Calu3 (cell line): Measurements from ENCODE around the gene FXYD4. TPM values are rescaled to one million over a fixed set of nuclear protein-coding genes. Genes with fewer than 3 reads are reported as not detected.

Experiments
- BruUV-seq: library from RNA; stranded (reverse); fragments of 400-500 nt; replicated peaks from 2 replicates; lab custom pipeline; 2021; lab: Mats Ljungman, UMichigan
- CTCF ChIA-PET: fragments of 300-600 bp; sonication (Branson Sonifier 250); formaldehyde crosslinking; loops from one replicate; lab custom pipeline; 2022; ENCODE audit warnings: antibody characterized with exemption; lab: Charles Lee
- DNase-seq: peaks from one replicate; pipeline ENCODE4 v3.0.0; 2022
- H3K27ac Mint-ChIP-seq: one replicate; pipeline ENCODE4 v1.8.0; 2022; ENCODE audit warnings: mixed read lengths; ENCODE audit not compliant: unreplicated experiment
- H3K27me3 Mint-ChIP-seq: one replicate; pipeline ENCODE4 v1.8.0; 2022; ENCODE audit warnings: mixed read lengths; ENCODE audit not compliant: unreplicated experiment
- H3K36me3 Mint-ChIP-seq: one replicate; pipeline ENCODE4 v1.8.0; 2022; ENCODE audit warnings: mild to moderate bottlenecking, moderate library complexity, mixed read lengths; ENCODE audit not compliant: insufficient read depth, unreplicated experiment
- H3K4me1 Mint-ChIP-seq: one replicate; pipeline ENCODE4 v1.8.0; 2022; ENCODE audit warnings: mild to moderate bottlenecking, low read depth, mixed read lengths; ENCODE audit not compliant: unreplicated experiment
- H3K4me3 Mint-ChIP-seq: one replicate; pipeline ENCODE4 v1.8.0; 2022; ENCODE audit warnings: mild to moderate bottlenecking, low read depth, moderate library complexity, mixed read lengths; ENCODE audit not compliant: unreplicated experiment
- H3K9me3 Mint-ChIP-seq: one replicate; pipeline ENCODE4 v1.8.0; 2022; ENCODE audit warnings: low read depth, mixed read lengths; ENCODE audit not compliant: unreplicated experiment
- CTCF ChIP-seq: fragments of 200-600 bp; IDR thresholded peaks from one replicate; pipeline ENCODE4 v1.8.0; 2022; ENCODE audit warnings: antibody characterized with exemption; ENCODE audit not compliant: unreplicated experiment
- intact Hi-C: fragments of 100-400 bp; cut with micrococcal nuclease; formaldehyde crosslinking; loops from one replicate; pipeline ENCODE4 v1.10.0; 2022; ENCODE audit not compliant: unreplicated experiment
- total RNA-seq: library from RNA; stranded (reverse); gene quantifications from 2 replicates; pipeline ENCODE4 v1.2.3, GENCODE V29; 2022

The FXYD4 gene
- total RNA-seq, 1 experiment from 2014 or later, result not detected

- Mint-ChIP-seq H3K27me3 (no peaks in the 10 kb centered on the region), H3K27ac (peak overlapping the region; percentile 15), H3K4me1 (peaks cover 41% of the 10 kb centered on the region), H3K9me3 (no peaks in the 10 kb centered on the region), H3K36me3 (peaks cover 60% of the 10 kb centered on the region), H3K4me3 (no peak overlapping the region)
- CTCF ChIA-PET, result no interaction called here
- BruUV-seq, result TSS peak; percentile 2
- TF ChIP-seq CTCF, result no peak
- intact Hi-C loops, result no loop called here
- no peak for DNase-seq
Observed at GRCh38 chr10:43384252-43385221, 13.1 kb downstream of the FXYD4 start.

- Mint-ChIP-seq H3K27me3 (no peaks in the 10 kb centered on the region), H3K9me3 (no peaks in the 10 kb centered on the region), H3K4me1 (peaks cover 50% of the 10 kb centered on the region), H3K27ac (peak overlapping the region; percentile 15), H3K36me3 (peaks cover 69% of the 10 kb centered on the region), H3K4me3 (no peak overlapping the region)
- intact Hi-C loops, result no loop called here
- no peak for TF ChIP-seq CTCF
- DNase-seq, result no peak
- no TSS peak for BruUV-seq
- CTCF ChIA-PET, result no interaction called here
Observed at GRCh38 chr10:43385412-43386004, 14.1 kb downstream of the FXYD4 start.

GRCh38 chr10:43386549-43386948 lies 15.1 kb downstream of the FXYD4 start:
- CTCF ChIA-PET, result interaction anchor here (0.5 kb wide), 1 partner anchor 468 kb away, joined by 4 read pairs; no protein-coding TSS in a partner anchor
- Mint-ChIP-seq H3K36me3 (peaks cover 73% of the 10 kb centered on the region), H3K9me3 (no peaks in the 10 kb centered on the region), H3K4me3 (no peak overlapping the region), H3K27ac (peak overlapping the region; percentile 57), H3K4me1 (peaks cover 50% of the 10 kb centered on the region), H3K27me3 (no peaks in the 10 kb centered on the region)
- intact Hi-C loops, result no loop called here
- no peak for TF ChIP-seq CTCF
- no TSS peak for BruUV-seq
- no peak for DNase-seq

GRCh38 chr10:43386981-43387677 lies 15.7 kb downstream of the FXYD4 start:
- no peak for DNase-seq
- peaks cover 79% of the 10 kb centered on the region for H3K36me3 Mint-ChIP-seq
- TF ChIP-seq CTCF, result no peak
- H3K9me3 Mint-ChIP-seq, result no peaks in the 10 kb centered on the region
- peak overlapping the region; percentile 77 for H3K27ac Mint-ChIP-seq
- H3K4me3 Mint-ChIP-seq, result no peak overlapping the region
- no peaks in the 10 kb centered on the region for H3K27me3 Mint-ChIP-seq
- BruUV-seq, result TSS peak; percentile 14
- intact Hi-C loops, result no loop called here
- peaks cover 55% of the 10 kb centered on the region for H3K4me1 Mint-ChIP-seq
- CTCF ChIA-PET, result interaction anchor here (0.5 kb wide), 1 partner anchor 468 kb away, joined by 4 read pairs; no protein-coding TSS in a partner anchor
